Spleen (tissue), 7 donors: ENCODE results near the gene PLCB3.

ENCODE experiments used
- CTCF ChIP-seq, 11 experiments: fragments of 200-600 bp in 7 of 11; fragments of 450-650 bp in 4 of 11; sonication (generic) in 4 of 11; IDR thresholded peaks in 8 of 11; conservative IDR thresholded peaks in 3 of 11; 1 replicate in 7 of 11; 2 replicates in 4 of 11; pipeline versions ENCODE4 v1.4.0 to v1.8.0; 2016 to 2021; ENCODE audit warnings: antibody characterized with exemption in 11 of 11, inconsistent platforms in 4 of 11, mild to moderate bottlenecking in 1 of 11
- POLR2A ChIP-seq, 3 donors: fragments of 450-650 bp; IDR thresholded peaks; one replicate each; pipeline ENCODE4 v1.5.1; 2017; ENCODE audit warnings: antibody characterized with exemption in 3 of 3, mild to moderate bottlenecking in 1 of 3
- POLR2AphosphoS5 ChIP-seq, 3 donors: sonication (generic); formaldehyde crosslinking; IDR thresholded peaks; one replicate each; pipeline ENCODE4 v1.5.1; 2017; ENCODE audit warnings: antibody characterized with exemption in 3 of 3
- donor health status: DM: no; HTN: no; CAD: no; lungs with moderate emphysema.
- donor health status: DM: no; HTN: no; CAD: no.
- donor health status: DM: no; HTN: no; CAD: no.

GRCh38 chr11:64252003-64252872 lies 908 bp downstream of the PLCB3 start:
- TF ChIP-seq CTCF (IDR thresholded peaks at IDR 0.05 in 8 of 11, conservative IDR thresholded peaks at IDR 0.05 in 3 of 11) (peak in 5 of 11 experiments; percentile 23 to 45 (median 34)), POLR2AphosphoS5 (IDR thresholded peaks at IDR 0.05) (peak in 1 of 3 donors; percentile 19), POLR2A (IDR thresholded peaks at IDR 0.05) (no peak)
